Gastrocnemius medialis (tissue), 4 donors: ENCODE data around the gene ACBD3. TPM values are rescaled to one million over a fixed set of nuclear protein-coding genes. Genes with fewer than 3 reads are reported as not detected.
A peak's percentile ranks its signal among the peaks of the same experiment; 100 is the strongest.

Experiments used
- ATAC-seq, 2 donors: fragments of 150-250 bp; one replicate each; pipeline ENCODE4 v1.9.1; 2016
- DNase-seq, 2 donors: peaks; one replicate each; pipeline ENCODE4 v3.0.0-alpha.2; 2019
- H3K27ac ChIP-seq, 4 donors: fragments of 200-600 bp; sonication (generic); 1 replicate in 1 of 4; 2 replicates in 3 of 4; pipeline ENCODE4 v1.5.1; 2016 to 2018; ENCODE audit warnings: mild to moderate bottlenecking in 2 of 4, moderate library complexity in 1 of 4
- H3K27me3 ChIP-seq, 3 donors: fragments of 200-600 bp; sonication (generic) in 2 of 3; 1 replicate in 1 of 3; 2 replicates in 2 of 3; pipeline versions ENCODE4 v1.5.1 to v1.6.0; 2016 to 2019; ENCODE audit warnings: mild to moderate bottlenecking in 1 of 3, moderate library complexity in 1 of 3
- H3K36me3 ChIP-seq, 2 donors: fragments of 200-600 bp; sonication (generic) in 1 of 2; one replicate each; pipeline ENCODE4 v1.5.1; 2017 to 2018
- H3K4me1 ChIP-seq, 2 donors: fragments of 200-600 bp; sonication (generic) in 1 of 2; one replicate each; pipeline ENCODE4 v1.5.1; 2016 to 2017; ENCODE audit warnings: mild to moderate bottlenecking in 2 of 2
- H3K4me3 ChIP-seq, 4 donors: fragments of 200-600 bp; sonication (generic) in 3 of 4; 1 replicate in 1 of 4; 2 replicates in 3 of 4; pipeline ENCODE4 v1.5.1; 2016 to 2019; ENCODE audit warnings: mild to moderate bottlenecking in 2 of 4
- H3K9me3 ChIP-seq, 3 donors: fragments of 200-600 bp; sonication (generic) in 2 of 3; 1 replicate in 1 of 3; 2 replicates in 2 of 3; pipeline ENCODE4 v1.5.1; 2016 to 2019
- POLR2A ChIP-seq, 2 donors: fragments of 450-650 bp; IDR thresholded peaks; one replicate each; pipeline ENCODE4 v1.6.1; 2017; ENCODE audit warnings: antibody characterized with exemption in 2 of 2, mild to moderate bottlenecking in 2 of 2, moderate library complexity in 2 of 2
- in situ Hi-C, 4 donors: fragments of 200-750 bp; cut with MboI; loops; one replicate each; pipeline versions ENCODE4 v1.15.0 to v1.8.0; 2017; ENCODE audit warnings: low sequenced_read_pairs in 4 of 4
- intact Hi-C: fragments of 100-400 bp; cut with DNase I; formaldehyde crosslinking; loops from one replicate; pipeline ENCODE4 v1.15.1; 2023; ENCODE audit warnings: low total_unique reads
- total RNA-seq, 4 donors: library from RNA; depleted of rRNA; stranded (reverse); fragments of >200 nt; gene quantifications; one replicate each; pipeline versions ENCODE4 v1.1.0 to v1.2.3, GENCODE V29; 2016
- TF ChIP-seq, protein P1 (sequence below), 5 experiments: fragments of 450-650 bp in 3 of 5; fragments of 200-600 bp in 2 of 5; sonication (generic) in 2 of 5; IDR thresholded peaks in 4 of 5; conservative IDR thresholded peaks in 1 of 5; 1 replicate in 4 of 5; 2 replicates in 1 of 5; pipeline ENCODE4 v1.5.1; 2016 to 2019; ENCODE audit warnings: antibody characterized with exemption in 5 of 5, mild to moderate bottlenecking in 3 of 5, moderate library complexity in 3 of 5

The ACBD3 gene
- total RNA-seq, 4 donors from 2014 or later, result 31.1 to 43.9 (median 36.6) TPM

DNA sequence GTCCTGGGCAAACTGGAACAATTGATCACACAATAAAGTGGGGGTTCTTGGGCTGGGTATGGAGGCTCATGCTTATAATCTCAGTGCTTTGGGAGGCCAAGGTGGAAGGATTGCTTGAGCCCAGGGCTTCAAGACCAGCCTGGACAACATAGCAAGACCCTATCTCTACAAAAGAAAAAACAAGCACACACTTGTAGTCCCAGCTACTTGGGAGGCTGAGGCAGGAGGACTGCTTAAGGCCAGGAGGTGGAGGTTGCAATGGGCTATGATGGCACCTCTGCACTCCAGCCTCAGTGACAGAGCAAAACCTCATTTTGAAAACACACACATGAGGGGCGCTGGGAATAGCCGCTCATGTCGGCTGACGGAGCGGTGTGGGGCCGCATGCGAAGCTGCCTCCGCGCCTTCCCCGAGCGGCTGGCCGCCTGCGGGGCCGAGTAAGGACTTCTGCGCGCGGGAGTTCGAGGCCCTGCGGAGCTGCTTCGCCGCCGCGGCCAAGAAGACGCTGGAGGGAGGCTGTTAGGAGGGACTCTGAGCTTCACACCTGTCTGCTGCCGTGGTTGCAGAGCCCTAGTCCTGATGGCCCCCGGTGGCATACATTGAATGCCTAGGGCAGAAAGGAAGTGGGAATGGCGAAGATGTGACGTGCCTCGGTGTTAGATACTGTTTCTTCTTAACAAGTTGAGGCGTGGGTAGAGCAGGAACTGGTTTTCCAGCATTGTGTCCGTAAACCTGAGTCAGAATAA is 59.5 kb downstream of the ACBD3 start:
- H3K36me3 ChIP-seq, result no peaks in the 10 kb centered on the region
- intact Hi-C loops, result no loop called here
- TF ChIP-seq POLR2A (IDR thresholded peaks at IDR 0.05), result no peak
- TF ChIP-seq, protein P1, sequence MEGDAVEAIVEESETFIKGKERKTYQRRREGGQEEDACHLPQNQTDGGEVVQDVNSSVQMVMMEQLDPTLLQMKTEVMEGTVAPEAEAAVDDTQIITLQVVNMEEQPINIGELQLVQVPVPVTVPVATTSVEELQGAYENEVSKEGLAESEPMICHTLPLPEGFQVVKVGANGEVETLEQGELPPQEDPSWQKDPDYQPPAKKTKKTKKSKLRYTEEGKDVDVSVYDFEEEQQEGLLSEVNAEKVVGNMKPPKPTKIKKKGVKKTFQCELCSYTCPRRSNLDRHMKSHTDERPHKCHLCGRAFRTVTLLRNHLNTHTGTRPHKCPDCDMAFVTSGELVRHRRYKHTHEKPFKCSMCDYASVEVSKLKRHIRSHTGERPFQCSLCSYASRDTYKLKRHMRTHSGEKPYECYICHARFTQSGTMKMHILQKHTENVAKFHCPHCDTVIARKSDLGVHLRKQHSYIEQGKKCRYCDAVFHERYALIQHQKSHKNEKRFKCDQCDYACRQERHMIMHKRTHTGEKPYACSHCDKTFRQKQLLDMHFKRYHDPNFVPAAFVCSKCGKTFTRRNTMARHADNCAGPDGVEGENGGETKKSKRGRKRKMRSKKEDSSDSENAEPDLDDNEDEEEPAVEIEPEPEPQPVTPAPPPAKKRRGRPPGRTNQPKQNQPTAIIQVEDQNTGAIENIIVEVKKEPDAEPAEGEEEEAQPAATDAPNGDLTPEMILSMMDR (IDR thresholded peaks at IDR 0.05 in 4 of 5, conservative IDR thresholded peaks at IDR 0.05 in 1 of 5), result no peak
- no peak overlapping the region for H3K27ac ChIP-seq
- H3K27me3 ChIP-seq, result peaks cover 0 to 3% (median 0%) of the 10 kb centered on the region in 3 donors
- in situ Hi-C loops, result loop anchor here in 2 of 4 donors (5.0 to 10.0 kb wide), 3 partner anchors 62 to 70 kb away; partner anchors contain the start of gene H3-3A (in 1 of the 2)
- no peaks in the 10 kb centered on the region for H3K4me1 ChIP-seq
- DNase-seq, result no peak
- H3K4me3 ChIP-seq, result no peak overlapping the region
- no peaks in the 10 kb centered on the region for H3K9me3 ChIP-seq
- ATAC-seq, result no peak

DNA sequence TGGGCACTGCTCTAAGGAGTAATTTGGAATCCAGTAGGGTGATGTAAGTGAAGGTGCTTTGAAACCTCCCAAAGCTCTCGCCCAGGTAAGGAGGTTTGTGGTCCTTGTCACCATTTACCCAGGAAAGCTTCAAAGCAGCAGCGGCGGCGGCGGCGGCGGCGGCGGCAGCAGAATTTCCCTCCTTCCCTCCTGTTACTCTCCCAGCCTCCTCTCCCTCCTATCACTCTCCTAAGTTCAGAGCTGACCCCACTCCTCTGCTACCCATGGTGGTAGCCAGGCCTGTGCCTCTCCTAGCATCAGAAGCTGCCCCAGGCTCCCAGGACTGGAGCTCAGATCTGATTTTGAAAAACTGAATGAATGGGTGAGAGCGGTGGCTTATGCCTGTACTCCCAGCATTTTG is 60.7 kb downstream of the ACBD3 start:
- TF ChIP-seq, protein P1 (IDR thresholded peaks at IDR 0.05 in 4 of 5, conservative IDR thresholded peaks at IDR 0.05 in 1 of 5), result no peak
- ATAC-seq (no peak), DNase-seq (no peak)
- in situ Hi-C loops, result loop anchor here in 2 of 4 donors (5.0 to 10.0 kb wide), 3 partner anchors 61 to 71 kb away; partner anchors contain the start of gene H3-3A (in 1 of the 2)
- H3K36me3 ChIP-seq, result no peaks in the 10 kb centered on the region
- no peak overlapping the region for H3K4me3 ChIP-seq
- intact Hi-C loops, result loop anchor here (1.0 kb wide), 1 partner anchor 71 kb away; no protein-coding TSS in a partner anchor
- H3K27me3 ChIP-seq, result peaks cover 0 to 3% (median 0%) of the 10 kb centered on the region in 3 donors
- H3K4me1 ChIP-seq, result no peaks in the 10 kb centered on the region
- no peaks in the 10 kb centered on the region for H3K9me3 ChIP-seq
- no peak overlapping the region for H3K27ac ChIP-seq

DNA sequence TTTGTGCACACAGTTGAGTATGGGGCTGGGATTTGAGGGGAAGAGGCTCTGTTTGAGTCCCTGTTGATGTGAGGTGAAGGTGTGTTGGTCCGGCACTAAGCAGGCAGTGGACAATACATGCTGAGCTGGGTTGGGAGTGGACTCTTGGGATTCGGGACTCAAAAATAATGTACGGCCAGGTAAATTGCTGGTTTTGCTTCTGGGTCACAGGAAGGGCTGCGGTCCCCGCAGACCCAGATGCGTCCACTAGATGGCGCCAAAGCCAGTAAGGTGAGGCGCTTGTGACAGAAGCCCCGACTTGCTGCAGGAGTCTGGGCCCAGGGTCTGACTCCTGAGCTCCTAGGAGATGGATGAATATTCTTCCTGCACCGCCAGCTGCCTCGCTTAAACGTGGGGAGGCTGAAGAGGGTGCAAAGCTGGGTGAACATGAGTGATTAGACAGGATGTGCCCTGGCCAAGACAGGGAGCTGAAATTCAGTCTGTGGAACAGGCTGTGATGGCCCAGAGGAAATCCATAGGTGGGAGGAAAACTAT is 61.4 kb downstream of the ACBD3 start:
- TF ChIP-seq, protein P1 (IDR thresholded peaks at IDR 0.05 in 4 of 5, conservative IDR thresholded peaks at IDR 0.05 in 1 of 5), result peak; percentile 69 to 97 (median 91)
- TF ChIP-seq POLR2A (IDR thresholded peaks at IDR 0.05), result no peak
- intact Hi-C loops (loop anchor here (1.0 kb wide), 1 partner anchor 72 kb away; no protein-coding TSS in a partner anchor), in situ Hi-C loops (loop anchor here in 2 of 4 donors (5.0 to 10.0 kb wide), 3 partner anchors 60 to 72 kb away; partner anchors contain the start of gene H3-3A (in 1 of the 2))
- Histone ChIP-seq H3K27me3 (no peaks in the 10 kb centered on the region), H3K4me3 (no peak overlapping the region), H3K27ac (no peak overlapping the region), H3K4me1 (no peaks in the 10 kb centered on the region), H3K9me3 (no peaks in the 10 kb centered on the region), H3K36me3 (no peaks in the 10 kb centered on the region)
- ATAC-seq, result peak; percentile 30 to 48
- DNase-seq, result peak; percentile 50 to 68

DNA sequence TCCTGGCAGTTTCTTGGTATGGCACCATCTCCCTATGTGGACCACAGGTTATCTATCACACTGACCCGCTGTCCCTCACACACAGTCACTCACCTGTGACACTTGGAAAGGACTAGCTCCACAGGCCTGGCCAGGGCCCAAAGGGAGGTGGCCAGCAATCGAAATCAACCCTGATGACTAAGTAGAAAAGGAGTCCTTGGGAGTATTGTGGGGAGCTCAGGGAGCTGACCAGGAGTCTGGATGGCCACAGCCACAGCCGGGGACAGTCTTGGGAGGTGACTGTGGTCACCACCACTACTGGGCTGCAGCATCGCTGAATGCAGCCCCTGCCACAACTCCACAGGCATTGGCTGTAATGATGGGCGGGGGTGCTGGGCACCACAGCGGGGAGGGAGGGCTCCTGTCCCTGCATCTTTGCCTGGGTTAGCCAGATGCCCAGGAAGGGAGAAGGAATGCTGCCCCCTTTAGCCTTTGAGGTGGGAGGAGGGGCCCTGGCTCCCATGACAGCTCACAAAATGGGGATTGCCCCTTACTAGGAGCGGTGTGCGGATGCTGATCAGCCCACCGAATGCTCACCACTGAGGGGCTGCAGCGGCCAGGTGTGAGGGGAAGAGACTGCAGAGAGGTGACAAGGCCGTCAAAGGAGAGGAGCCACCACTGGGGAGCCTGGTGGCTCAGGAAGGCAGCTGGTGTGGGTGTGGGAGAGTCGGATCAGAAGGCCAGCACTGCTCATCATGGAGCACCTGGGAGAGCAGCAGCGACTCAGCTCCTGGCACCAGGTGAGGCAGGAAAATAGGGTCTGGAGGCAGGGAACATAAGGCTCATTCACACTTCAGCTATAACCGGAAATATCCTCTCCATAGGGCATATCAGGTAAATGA is 62.7 kb downstream of the ACBD3 start:
- H3K4me1 ChIP-seq, result no peaks in the 10 kb centered on the region
- no peak overlapping the region for H3K27ac ChIP-seq
- no peaks in the 10 kb centered on the region for H3K9me3 ChIP-seq
- TF ChIP-seq POLR2A (IDR thresholded peaks at IDR 0.05), result no peak
- TF ChIP-seq, protein P1 (IDR thresholded peaks at IDR 0.05 in 4 of 5, conservative IDR thresholded peaks at IDR 0.05 in 1 of 5), result no peak
- intact Hi-C loops, result loop anchor here (5.0 kb wide), 3 partner anchors 42 to 127 kb away; partner anchors contain the start of genes ACBD3 and SDE2
- no peak overlapping the region for H3K4me3 ChIP-seq
- ATAC-seq, result no peak
- in situ Hi-C loops, result loop anchor here in 3 of 4 donors (5.0 to 10.0 kb wide), 3 partner anchors 59 to 73 kb away; partner anchors contain the start of gene H3-3A (in 1 of the 3)
- DNase-seq, result no peak
- H3K36me3 ChIP-seq, result no peaks in the 10 kb centered on the region
- no peaks in the 10 kb centered on the region for H3K27me3 ChIP-seq
